Dedifferentiated amniotic fluid mesenchymal stem cell (primary cell): ENCODE data around the gene DUSP22.
"Not testable (repeated sequence)": the region's sequence is repeated elsewhere in the genome, so short reads cannot be mapped to it uniquely, and the experiment has no call there.

ENCODE experiments used
- DNase-seq: peaks from one replicate; pipeline ENCODE4 v3.0.0-alpha.2; 2016; ENCODE audit errors: extremely low spot score

DUSP22 gene

GRCh38 chr6:323730-324088, 31.4 kb downstream of the DUSP22 start:
- DNase-seq = no peak

- DNase-seq = no peak
Observed at GRCh38 chr6:324116-324728, 31.9 kb downstream of the DUSP22 start.

DNA sequence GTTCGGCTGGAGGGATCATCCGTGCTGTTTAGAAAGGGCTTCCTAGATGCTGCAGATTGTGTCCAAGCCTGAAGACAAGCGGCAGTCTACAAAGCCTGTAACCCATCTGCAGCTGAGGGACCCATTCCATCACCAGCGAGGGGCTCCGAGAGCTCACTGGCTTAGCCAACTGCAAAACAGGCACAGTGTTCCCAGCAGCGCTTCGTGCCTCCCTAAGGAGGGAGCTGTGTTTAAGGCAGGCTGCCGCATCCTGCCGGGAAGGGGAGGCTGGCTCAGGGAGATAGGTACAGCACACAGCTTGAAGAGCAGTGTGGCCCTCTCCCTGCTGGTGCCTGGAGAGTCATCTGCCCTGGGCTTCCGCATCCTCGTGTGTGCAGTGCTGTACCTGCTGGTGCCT, 32.4 kb downstream of the DUSP22 start:
- DNase-seq = no peak

- not testable (repeated sequence) for DNase-seq
Observed at GRCh38 chr6:325161-325860, 33.0 kb downstream of the DUSP22 start.

DNA sequence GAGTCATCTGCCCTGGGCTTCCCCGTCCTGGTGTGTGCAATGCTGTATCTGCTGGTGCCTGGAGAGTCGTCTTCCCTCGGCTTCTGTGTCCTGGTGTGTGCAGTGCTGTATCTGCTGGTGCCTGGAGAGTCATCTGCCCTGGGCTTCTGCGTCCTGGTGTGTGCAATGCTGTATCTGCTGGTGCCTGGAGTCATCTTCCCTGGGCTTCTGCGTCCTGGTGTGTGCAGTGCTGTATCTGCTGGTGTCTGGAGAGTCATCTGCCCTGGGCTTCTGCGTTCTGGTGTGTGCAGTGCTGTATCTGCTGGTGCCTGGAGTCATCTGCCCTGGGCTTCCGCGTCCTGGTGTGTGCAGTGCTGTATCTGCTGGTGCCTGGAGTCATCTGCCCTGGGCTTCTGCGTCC, 33.8 kb downstream of the DUSP22 start:
- not testable (repeated sequence) for DNase-seq

- no peak for DNase-seq
Observed at GRCh38 chr6:326896-327537, 34.7 kb downstream of the DUSP22 start.

DNA sequence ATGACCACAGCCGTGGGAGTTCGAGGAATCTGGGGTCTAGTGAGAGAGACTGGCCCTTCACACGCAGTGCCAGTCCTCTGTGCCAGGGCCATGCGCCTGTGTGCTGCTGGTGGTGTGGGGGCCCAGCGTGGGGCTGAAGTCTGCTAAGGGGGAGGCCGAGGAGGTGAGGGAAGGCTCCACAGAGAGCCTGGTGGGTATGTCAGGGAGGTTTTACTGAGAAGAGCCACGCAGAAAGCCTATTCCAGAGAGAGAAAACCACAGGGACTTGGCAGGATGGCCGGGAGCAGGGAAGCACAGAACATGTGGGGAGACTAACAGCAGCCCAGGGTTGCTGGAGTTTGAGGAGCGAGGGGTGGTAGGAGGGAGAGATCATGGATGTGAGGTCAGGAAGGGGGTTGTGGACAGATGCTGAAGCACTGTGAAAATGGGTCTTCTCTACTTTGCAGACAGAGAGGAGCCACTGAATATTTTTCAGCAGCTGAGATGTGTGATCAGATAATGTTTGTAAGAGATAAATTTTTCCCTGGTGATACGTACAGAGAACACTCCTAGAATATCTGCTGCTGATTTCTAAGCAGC, 35.3 kb downstream of the DUSP22 start:
- no peak for DNase-seq

DNA sequence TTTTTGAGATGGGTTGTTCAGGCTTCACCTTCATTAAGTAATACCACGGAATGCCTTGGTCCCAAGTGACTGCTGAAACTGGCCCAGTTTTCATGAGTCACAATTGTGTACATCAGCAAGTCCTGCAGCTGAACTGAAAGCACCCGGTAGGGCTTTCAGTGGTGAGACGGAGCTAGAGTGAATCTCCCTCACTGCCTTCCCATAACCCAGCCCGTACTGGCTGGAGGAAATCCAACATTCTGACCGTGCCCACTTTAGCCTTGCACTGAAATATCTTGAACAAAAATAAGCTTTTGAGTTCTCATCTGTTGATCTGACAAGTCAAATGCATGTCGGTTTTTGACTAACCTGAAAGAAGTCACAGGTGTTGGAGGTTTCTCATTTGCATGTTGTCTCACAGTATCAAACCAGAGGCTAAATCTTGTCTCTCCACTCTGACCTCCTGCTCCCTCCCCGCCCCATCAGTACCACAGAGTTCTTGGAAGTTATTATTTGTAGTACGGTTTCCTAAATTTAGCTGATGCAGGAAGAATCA, 35.9 kb downstream of the DUSP22 start:
- peak; percentile 77 for DNase-seq

GRCh38 chr6:328924-329323, 36.6 kb downstream of the DUSP22 start:
- no peak for DNase-seq

DNA sequence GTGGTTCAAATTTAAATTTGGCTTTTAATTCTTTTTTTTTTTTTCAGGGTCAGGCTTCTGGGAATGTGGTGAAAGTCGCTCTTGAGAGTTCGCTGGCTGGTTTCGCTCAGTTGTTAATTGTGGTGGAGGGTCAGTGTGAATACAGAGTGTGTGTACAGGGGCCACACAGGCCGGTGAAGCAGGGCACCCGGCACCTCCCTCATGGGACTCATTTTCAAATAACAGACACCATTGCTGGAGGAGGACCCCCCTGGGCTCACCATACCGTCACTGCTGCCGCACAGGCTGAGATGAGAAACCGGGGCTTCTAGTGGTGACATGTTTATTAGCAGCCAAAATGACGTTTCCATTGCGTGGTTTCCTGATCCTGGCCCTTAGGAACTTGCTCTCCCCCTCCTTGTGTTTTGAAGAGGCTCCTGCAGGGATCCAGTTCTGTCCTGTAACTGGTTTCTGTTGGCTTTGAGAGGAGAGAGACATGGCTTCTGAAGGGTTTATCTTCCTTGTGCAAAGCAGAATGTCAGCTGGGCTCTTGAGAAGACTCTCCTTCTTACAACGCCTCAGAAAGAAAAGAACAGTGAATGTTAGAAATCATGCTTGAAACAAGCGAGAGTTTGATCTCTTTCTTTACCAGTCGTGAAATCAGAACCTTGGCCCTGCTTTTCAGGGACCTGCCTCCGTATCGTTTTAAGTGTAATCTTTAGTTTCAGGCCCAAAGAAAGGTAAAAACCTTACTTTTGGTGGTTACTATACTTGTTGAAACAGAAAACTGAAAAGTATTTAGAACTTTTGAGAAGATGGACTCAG, 37.8 kb downstream of the DUSP22 start:
- no peak for DNase-seq

GRCh38 chr6:330948-331347, 38.7 kb downstream of the DUSP22 start:
- no peak for DNase-seq

DNA sequence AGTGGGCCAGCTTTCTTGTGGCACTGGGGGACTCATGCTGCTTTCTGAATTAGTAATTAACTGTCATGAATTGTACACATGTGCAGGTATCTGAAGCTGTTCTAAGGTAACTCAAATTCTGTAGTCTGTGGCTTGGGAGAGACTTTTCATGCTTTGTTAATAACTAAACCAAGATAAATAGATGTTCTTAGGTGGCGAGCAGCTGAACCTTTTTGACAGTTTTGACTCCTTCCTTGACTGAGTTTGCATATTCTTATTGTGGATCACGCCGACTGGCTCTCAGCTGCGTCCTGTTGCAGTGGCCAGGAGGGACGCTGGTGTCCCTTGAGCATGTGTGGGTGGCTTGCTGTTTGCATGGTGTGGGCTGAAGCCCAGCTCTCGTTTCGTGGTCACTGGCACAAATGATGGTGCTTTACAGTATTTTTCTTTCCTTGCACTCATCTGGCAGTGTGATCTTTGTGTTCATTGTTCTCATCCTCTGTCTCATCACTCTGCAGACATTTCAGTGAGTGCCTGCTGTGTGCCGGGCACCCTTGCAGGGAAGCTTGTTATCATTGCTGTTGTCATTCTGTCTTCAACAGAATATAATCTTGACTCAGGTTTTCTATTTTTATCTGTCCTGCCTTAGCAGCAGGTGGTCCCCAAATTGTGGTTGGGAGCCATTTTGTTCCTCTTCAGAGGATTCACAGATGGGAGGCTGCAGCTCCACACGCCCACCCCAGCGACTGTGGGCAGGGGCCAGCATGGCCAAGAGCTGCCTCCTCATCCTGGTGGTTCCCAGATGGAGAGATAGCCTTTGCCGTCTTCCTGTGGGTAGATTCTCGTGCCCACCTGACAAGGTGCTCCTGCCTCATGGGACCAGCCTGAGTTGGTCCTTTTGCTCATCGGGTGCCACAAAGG, 39.6 kb downstream of the DUSP22 start:
- DNase-seq = no peak

GRCh38 chr6:332671-333070, 40.4 kb downstream of the DUSP22 start:
- no peak for DNase-seq

DNA sequence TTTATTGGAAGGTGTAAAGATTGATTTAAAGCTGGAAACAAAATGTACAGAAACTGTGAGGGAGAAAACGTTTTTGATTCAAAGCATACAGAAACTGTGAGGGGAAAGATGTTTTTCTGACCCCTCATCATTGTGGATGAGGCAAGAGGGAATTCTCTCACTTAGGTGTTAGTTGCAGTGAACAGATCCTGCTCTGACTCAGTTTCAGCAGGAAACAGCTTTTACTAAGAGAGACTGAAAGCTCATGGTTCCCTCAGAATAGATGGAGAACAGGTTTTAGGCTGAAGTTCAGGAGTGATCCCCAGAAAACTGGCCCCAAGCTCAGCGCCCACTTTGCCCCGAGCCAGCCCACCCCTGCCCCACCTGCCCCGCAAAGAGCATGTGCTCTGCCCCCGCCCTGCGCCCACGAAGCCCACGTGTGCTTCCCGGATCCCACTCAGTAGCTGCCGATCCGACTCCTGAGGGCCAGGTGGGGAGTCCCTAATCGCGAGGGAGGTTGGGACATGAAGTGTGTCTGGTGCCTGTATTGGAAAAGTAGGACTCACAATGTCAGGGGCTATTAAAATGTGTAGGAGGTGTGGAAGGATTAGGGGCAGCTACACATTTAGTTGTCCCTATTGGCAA, 41.2 kb downstream of the DUSP22 start:
- DNase-seq = no peak

DNA sequence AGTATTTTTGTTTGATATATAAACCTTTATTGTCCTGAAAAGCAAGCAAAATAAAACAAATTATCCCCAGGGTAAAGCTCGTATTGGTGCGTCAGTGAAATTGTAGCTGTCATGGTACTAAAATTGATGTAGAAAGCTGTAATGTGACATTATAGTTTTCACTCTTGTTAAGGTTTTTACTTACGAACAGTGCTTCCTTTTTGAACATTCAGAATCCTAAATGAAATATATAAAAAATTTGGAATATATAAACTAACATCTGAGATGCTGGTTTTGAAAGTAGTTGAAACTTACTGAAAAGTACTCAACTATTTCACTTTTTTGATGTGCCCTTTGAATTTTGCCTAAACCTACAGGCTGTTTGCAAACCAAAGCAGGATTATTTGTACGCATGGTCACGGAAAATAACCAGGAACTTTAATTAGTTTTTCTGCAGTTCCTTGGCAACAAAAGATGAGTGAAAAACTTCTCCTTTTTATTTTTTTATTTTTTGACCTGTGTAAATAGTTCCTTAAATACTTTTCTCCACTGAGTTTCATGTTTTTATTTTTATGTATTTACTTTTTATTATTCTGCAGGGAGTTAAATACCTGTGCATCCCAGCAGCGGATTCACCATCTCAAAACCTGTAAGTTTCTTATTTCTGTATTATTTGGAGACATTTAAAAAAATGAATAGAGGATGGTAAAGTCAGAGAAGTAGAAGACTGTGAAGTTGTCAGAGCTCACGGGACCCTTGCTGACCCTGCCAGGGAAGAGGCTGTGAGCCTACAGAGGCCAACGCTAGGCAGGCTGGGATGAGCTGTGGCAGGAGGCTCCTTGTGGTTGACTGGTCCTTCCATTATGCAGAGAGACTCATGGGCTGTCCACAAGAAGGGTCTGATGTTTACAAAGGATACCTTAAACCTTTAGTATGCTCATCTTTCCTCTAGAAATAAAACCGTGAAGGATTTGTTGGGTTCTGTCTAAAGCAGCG, 42.5 kb downstream of the DUSP22 start:
- DNase-seq = no peak

GRCh38 chr6:335572-335971, 43.3 kb downstream of the DUSP22 start:
- no peak for DNase-seq

DNA sequence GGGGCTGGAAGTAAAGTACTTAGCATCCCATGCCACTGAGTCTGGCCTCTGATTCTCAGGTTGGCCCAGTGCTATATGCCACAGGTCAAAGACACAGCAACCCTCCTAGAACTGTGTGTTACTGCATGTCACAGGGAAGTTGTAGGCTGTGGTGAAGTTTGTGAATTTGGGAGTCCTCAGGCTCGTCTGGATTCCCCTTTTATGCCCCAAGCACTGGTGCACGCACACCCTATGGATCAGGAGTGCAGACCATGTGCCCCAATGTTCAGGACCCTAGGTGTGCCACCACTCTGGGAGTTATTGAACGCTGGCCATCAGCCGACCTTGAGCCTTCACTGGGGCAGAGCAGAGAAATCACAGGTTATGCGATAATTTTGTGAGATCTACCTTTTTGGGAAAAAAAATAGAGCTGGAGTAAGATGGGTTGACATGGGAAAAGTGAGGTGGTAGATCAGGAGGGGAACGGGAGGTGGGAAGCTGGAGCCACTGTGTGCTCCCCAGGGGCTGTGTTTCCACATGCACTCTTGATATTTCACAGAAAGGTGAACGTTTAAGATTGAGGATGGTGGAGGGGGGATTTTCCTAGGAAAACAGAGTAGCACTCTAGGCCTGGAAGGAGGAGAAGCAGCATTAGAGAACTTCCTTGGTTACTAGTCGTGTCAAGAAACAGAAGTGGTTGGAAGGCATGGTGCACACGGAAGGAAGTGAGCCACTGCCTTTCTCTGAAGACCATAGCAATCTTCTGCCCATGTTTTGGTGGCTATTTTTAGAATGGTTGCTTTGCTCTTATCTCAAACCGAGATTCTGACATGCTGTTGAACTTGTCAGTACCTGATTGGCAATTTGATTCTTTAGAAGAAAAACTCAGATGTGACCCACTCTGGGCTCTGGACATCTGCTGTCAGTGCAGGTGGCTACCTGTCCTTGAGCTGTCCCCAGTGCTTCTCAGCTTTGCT, 44.1 kb downstream of the DUSP22 start:
- no peak for DNase-seq

DNA sequence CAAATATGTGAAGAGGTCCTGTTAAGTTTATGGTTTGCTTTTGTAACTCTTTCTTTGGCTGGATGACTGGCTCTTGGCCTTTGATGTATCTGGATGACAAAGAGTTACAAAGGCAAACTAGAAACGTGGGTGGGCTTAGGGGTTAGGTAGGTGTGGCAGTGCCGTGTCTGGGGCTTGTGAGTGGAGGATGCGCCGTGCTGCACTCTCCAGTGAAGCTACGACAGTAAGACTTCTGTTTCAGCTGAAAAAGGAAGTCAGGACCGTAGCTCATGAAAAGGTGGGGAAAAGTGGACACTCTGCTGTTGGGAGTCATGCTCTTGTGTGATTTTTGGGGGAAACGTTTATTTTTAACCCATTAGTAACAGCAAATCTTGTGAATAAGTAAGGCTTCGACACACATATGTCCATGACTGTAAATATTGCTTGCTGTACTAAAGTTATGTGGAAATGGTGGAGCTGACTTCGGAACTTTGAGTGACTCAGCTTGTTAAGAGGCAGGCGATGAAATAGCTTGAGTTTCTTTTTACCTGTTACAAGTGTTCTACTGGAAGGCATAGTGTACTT, 45.6 kb downstream of the DUSP22 start:
- DNase-seq = no peak
